ENCODE data around the gene B3GNT5. TPM values are rescaled to one million over a fixed set of nuclear protein-coding genes. Genes with fewer than 3 reads are reported as not detected.

B3GNT5 gene
- total RNA-seq, 1 experiment from 2014 or later, result 22.8 TPM

GRCh38 chr3:183210862-183211341, 42.2 kb upstream of the B3GNT5 start:
- intact Hi-C loops (cut with micrococcal nuclease; ENCODE audit: unreplicated experiment), result no loop called here
- ATAC-seq, result no peak
- no peaks in the 10 kb centered on the region for H3K9me3 ChIP-seq (ENCODE audit: control insufficient read depth, insufficient read depth, low read depth, low read length)
- no peaks in the 10 kb centered on the region for H3K4me1 ChIP-seq (ENCODE audit: control insufficient read depth, insufficient read depth, low read length)
- ChIA-PET CTCF (no interaction called here), POLR2A (no interaction called here)
- no peak overlapping the region for H3K4me3 ChIP-seq (ENCODE audit: low read depth in 2 of 2, low read length in 2 of 2)
- H3K27ac ChIP-seq (ENCODE audit: low read length), result no peak overlapping the region
- DNase-seq (ENCODE audit: low read depth, low spot score), result no peak
- H3K36me3 ChIP-seq (ENCODE audit: control insufficient read depth, insufficient read depth, low read length), result no peaks in the 10 kb centered on the region
- in situ Hi-C loops (cut with HindIII; ENCODE audit: low pct_unique_long_range_greater_than_20kb, low sequenced_read_pairs), result no loop called here
- no TSS peak for BruUV-seq (replicated peaks)
- H3K27me3 ChIP-seq (ENCODE audit: control insufficient read depth, insufficient read depth, low read length), result no peaks in the 10 kb centered on the region; the same call in 1 of the 2 replicates
- TF ChIP-seq POLR2AphosphoS5 (IDR thresholded peaks at IDR 0.05; ENCODE audit: low read depth, low read length), result no peak
- TF ChIP-seq SIN3A (IDR thresholded peaks at IDR 0.05; ENCODE audit: borderline replicate concordance, insufficient read depth, low read depth, low read length), result no peak
- TF ChIP-seq TCF7L2 (IDR thresholded peaks at IDR 0.05; ENCODE audit: low read depth, low read length), result no peak
- TF ChIP-seq CTCF (IDR thresholded peaks at IDR 0.05), result no peak
- TF ChIP-seq REST (IDR thresholded peaks at IDR 0.05; ENCODE audit: insufficient read depth in 1 of 2, low read depth in 2 of 2, low read length in 1 of 2), result no peak

GRCh38 chr3:183211352-183211751, 41.7 kb upstream of the B3GNT5 start:
- ATAC-seq (peak; percentile 51; the same call in 1 of the 2 replicates), DNase-seq (ENCODE audit: low read depth, low spot score) (no peak)
- no peaks in the 10 kb centered on the region; the same call in 1 of the 2 replicates for H3K27me3 ChIP-seq (ENCODE audit: control insufficient read depth, insufficient read depth, low read length)
- no peaks in the 10 kb centered on the region for H3K36me3 ChIP-seq (ENCODE audit: control insufficient read depth, insufficient read depth, low read length)
- no peaks in the 10 kb centered on the region for H3K9me3 ChIP-seq (ENCODE audit: control insufficient read depth, insufficient read depth, low read depth, low read length)
- POLR2A ChIA-PET, result no interaction called here
- intact Hi-C loops (cut with micrococcal nuclease; ENCODE audit: unreplicated experiment) (no loop called here), in situ Hi-C loops (cut with HindIII; ENCODE audit: low pct_unique_long_range_greater_than_20kb, low sequenced_read_pairs) (no loop called here)
- no TSS peak for BruUV-seq (replicated peaks)
- CTCF ChIA-PET, result no interaction called here
- H3K4me3 ChIP-seq (ENCODE audit: low read depth in 2 of 2, low read length in 2 of 2), result no peak overlapping the region
- no peak for TF ChIP-seq CTCF (IDR thresholded peaks at IDR 0.05)
- H3K4me1 ChIP-seq (ENCODE audit: control insufficient read depth, insufficient read depth, low read length), result no peaks in the 10 kb centered on the region
- H3K27ac ChIP-seq (ENCODE audit: low read length), result no peak overlapping the region

All from Panc1 (cell line).